ENCODE data around the gene SUGCT.

The SUGCT gene

GRCh38 chr7:40899151-40899550 lies 764.3 kb downstream of the SUGCT start:
- TF ChIP-seq CTCF (IDR thresholded peaks at IDR 0.05; ENCODE audit: control extremely low read depth, extremely low read depth, low read depth, missing control alignments) = no peak
- ChIA-PET CTCF (no interaction called here), POLR2A (no interaction called here)
- DNase-seq (ENCODE audit: extremely low spot score) = no peak

- DNase-seq (ENCODE audit: extremely low spot score) = no peak
- CTCF ChIA-PET = no interaction called here
- no peak for TF ChIP-seq CTCF (IDR thresholded peaks at IDR 0.05; ENCODE audit: control extremely low read depth, extremely low read depth, low read depth, missing control alignments)
- POLR2A ChIA-PET = no interaction called here
These were observed 765.1 kb downstream of the SUGCT start for GRCh38 chr7:40899636-40900507.

- CTCF ChIA-PET = no interaction called here
- POLR2A ChIA-PET = no interaction called here
These were observed 769.1 kb downstream of the SUGCT start for GRCh38 chr7:40903872-40904271.

GRCh38 chr7:40907286-40907685 lies 772.5 kb downstream of the SUGCT start:
- ChIA-PET CTCF (no interaction called here), POLR2A (no interaction called here)
- DNase-seq (ENCODE audit: extremely low spot score) = no peak
- TF ChIP-seq CTCF (IDR thresholded peaks at IDR 0.05; ENCODE audit: control extremely low read depth, extremely low read depth, low read depth, missing control alignments) = no peak

More at GRCh38 chr7:40903872-40904271, 769.1 kb downstream of the SUGCT start:
- no peak for DNase-seq (ENCODE audit: extremely low spot score)
- TF ChIP-seq CTCF (IDR thresholded peaks at IDR 0.05; ENCODE audit: control extremely low read depth, extremely low read depth, low read depth, missing control alignments) = no peak

GRCh38 chr7:40909346-40909980 lies 774.7 kb downstream of the SUGCT start:
- no peak for TF ChIP-seq CTCF (IDR thresholded peaks at IDR 0.05; ENCODE audit: control extremely low read depth, extremely low read depth, low read depth, missing control alignments)
- DNase-seq (ENCODE audit: extremely low spot score) = no peak
- CTCF ChIA-PET = no interaction called here
- POLR2A ChIA-PET = no interaction called here
